Limb (tissue), 2 donors: Measurements from ENCODE around the gene CFAP299.
"Not testable (repeated sequence)": the region's sequence is repeated elsewhere in the genome, so short reads cannot be mapped to it uniquely, and the experiment has no call there.

ENCODE experiments used
- DNase-seq, 2 donors: peaks; one replicate each; pipeline ENCODE4 v3.0.0-alpha.2; 2016; ENCODE audit errors: extremely low spot score in 2 of 2

The CFAP299 gene

DNA sequence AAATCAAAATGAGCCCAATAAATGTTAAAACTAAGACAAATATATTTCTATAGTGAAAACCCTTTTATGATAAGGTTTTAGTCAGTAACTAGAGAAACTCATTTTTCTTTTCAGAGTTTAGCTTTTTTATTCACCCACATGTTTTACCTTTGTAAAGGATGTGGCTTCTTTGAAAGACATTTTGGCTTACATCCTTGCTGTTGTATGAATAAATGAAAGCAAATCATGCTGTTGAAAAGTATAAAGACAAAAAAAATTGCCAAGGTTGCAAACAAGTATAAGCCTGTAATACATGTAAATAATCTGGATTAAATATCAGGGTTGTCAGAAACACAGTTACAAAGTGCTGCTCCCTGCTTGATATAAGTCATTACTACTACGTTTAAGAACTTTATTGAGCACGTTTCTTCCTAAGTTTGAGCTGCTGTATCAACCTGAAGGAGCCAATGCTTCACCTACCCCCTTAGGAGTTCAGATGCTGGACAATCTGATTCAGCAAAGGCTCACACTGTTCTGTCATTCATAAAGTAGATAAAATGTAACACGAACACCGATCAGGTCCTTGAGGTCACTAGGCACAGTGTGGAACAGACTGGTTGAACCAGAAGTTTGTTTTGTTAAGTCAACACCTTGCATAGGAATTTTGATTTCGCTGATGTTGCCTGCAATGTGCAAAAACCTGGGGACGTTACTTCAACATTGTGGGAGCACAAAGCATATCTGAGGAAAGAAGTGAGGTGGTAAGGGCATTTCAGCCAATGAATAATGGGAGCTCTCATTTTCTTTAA, 373.7 kb downstream of the CFAP299 start:
- DNase-seq: no peak

DNA sequence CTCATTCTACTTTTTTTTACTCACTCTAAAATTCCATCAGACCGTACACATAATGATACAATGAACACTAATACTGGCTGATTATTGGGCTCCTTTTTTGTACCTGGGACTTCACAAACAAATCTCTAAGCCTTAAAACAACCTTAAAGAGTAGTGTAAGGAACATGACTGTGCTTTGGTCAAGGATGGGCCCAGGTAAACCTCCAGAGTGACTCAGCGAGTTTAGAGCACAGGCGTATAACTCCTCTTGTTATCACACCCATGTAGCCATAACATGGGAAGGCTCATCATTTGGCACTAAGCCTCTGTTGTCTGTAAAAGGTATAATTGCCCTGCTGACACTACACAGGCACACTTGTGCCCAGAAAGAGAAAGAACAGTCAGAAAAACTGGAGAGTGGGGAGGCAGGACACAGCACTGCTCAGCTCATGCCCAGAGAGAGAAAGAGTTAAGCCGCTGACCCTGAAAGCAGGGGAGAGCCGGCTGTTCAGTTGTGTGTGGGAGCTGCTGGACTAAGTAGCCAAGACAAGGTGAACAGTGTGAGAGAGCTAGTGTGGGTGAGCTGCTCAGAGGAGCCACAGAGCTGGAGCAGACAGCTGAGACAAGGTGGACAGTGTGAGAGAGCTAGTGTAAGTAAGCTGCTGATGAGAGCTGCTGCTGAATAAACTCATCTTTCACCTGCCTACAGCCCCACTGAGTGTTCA, 375.4 kb downstream of the CFAP299 start:
- no peak for DNase-seq

DNA sequence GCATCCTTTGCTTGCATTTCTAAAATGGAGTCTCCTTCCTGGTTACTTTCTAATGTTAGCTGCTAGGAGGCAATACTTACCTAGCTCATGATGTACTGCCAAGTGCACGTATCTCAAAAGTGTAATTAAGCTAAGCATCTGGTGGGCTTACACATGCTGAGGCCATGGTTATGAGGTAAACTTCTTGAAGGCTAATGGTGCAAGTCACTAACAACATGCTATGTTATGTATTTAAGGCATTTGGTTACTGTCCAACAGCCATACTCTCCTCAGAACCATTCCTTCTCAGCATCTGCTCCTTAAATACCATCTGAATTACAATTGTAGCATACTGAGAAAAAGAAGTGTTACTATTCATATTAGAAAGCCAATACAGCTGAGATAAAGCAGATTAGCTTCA, 376.4 kb downstream of the CFAP299 start:
- no peak for DNase-seq

DNA sequence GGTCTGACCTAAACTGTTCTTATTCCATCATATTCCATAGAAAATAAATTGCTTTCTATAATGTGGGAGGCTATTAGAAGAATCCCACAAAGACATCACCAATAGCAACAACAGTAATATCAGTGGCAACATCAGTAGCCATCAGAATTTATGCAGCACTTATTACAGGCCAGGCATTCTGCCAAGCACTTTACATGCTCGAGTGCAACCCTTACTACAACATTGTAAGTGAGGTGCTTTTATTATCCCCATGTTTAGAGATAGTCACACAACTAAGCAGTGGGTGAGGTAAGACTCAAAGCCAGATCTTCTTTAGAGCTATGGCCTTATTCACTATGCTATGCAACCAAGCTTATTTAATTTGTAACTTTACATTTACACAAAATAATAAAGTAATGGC, 377.9 kb downstream of the CFAP299 start:
- DNase-seq: no peak

DNA sequence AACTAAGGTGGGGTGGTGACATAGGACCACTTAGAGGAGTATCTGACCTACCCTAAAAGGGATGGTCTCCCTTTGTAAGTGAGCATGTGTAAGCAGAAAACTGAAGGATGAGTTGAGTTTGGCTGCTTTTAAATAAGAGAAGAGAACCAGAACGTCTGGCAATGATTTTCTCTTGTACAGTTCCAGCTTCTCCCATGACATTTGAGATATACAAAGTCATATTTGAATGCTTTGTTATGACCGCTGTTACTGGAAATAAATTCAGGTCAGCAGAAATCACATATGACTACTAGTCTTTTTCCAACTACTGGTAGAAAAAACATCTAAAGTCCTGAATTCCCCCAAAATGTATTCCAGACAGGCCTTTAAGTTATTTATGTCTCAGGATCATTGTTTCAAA, 381.7 kb downstream of the CFAP299 start:
- DNase-seq: no peak

DNA sequence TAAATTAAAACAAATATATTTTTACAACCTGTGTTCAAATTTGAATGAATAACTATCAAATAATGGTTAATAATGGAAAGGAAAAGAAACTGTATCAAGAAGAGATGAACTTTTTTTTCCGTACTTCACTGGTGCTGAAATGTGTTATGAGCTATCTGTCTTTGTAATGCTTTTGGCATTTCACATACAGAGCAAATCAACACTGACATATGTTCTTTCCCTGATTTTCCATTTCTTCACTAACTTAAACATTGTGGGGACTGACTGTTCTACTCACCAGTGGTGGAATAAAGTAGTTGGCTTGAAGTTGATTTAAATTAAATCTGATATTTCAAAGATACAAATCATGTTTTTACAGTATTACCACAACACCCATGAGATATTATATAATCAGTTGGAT, 390.9 kb downstream of the CFAP299 start:
- no peak for DNase-seq

DNA sequence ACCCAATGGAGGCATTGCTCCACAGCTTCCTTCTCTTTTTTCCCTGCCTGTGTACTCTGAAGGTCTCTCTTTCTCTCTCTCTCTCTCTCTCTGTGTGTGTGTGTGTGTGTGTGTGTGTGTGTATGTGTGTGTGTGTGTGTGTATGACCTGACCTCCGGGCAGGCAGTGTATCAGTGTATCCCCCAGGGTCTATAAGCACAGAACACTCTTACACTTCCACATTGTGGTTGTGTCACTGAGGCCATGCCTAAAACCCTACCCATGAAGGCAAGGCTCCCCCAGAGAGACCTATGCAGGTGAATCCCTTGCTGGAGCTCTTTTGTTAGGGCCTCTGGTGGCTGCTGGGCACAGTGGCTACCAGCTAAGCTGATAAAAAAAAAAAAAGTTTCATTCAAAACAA, 394.6 kb downstream of the CFAP299 start:
- no peak for DNase-seq

DNA sequence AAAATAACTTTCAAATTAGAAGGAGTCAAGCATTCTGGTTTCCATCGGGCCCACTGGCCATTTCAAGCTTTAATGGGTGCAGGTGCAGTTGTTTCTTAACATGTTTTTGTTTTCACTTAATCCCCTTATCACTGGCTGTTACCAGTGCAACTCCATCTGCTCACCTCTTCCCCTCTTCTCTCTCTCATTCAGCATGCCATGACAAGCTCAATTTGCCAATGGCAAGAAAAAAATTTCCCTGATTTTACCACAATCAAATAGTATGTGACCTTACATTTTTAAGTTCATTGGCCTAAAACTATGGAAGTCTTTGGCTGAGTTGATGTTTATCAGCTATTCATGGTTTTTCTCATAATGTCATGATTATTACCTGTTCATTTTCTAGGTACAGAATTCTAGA, 395.9 kb downstream of the CFAP299 start:
- DNase-seq: no peak

DNA sequence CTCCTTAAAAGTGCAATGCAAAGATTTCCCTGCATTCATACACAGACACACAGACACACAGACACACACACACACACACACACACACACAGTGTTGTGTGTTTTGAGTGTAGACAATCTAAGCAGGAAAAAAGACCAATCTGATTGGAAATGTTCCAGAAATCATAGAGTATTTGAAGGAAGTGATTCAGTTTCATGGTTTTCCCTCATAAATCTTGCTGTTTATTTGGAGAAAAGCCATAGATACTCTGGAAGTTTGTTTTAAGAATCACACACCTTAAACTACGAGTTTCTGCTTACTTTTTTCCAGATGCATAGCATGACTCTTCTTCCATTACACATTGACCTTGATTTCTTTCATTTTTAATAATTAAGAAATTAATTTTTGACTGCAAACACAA, 396.5 kb downstream of the CFAP299 start:
- no peak for DNase-seq

DNA sequence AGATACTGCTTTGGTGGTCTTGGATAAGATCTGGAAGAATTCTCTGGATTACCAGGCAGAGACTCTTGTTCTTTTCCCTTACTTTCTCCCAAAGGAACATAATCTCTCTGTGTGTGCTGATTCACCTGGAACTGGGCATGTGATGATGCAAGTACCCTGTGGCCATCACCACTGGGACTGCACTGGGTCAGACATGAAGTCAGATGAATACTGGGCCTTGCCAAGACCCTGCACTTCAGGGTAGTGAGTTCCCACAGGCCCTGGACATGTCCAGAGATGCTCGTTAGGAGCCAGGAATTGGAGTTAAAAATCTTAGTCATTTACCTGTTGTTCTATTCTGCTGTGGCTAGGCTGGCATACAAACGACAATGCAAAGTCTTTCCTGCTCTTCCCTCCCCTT, 404.8 kb downstream of the CFAP299 start:
- DNase-seq: no peak

DNA sequence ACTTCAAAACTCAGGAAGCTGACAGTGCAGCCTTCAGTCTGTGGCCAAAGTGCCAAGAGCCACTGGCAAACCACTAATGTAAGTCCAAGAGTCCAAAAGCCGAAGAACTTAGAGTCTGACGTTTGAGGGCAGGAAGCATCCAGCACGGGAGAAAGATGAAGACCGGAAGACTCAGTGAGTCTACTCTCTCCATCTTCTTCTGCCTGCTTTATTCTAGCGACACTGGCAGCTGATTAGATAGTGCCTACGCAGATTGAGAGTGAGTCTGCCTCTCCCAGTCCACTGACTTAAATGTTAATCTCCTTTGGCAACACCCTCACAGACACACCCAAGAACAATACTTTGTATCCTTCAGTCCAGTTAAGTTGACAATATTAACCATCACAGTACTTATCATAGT, 414.0 kb downstream of the CFAP299 start:
- not testable (repeated sequence) for DNase-seq

DNA sequence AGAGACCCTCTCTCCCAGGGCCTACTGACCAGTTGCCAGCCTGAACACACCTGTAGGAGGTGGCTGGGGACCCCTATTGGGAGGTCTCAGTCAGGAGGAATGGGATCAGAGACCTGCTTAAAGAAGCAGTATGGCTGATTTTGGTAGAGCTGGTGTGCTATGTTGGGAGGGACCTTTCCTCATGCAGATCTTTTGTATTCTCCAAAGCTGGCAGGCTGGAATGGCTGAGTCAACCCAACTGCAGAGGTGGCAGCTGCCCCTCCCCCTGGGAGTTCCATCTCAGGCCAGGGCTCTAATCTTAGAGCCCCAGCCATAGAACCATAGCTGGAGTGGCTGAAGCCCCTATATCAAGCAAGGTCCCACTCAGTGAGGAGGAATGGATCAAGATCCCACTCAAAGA, 415.7 kb downstream of the CFAP299 start:
- DNase-seq: no peak

DNA sequence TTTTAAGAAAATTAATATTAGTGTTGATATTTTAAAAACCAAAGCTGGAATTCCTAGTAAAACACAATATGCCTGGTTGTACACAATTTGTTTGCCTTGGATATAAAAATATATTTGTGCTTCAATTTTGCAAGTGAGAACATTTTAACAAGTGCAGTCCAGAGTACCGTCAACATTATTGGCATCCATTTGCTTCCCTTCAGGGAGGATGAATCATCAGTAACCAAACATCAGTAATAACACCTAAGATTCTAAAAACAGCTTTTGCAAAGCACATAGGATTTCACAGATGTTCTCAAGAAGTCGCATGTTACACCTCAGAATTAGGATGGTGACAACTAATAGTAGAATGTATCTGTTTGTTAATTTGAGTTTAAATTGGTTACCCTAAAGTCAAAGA, 432.4 kb downstream of the CFAP299 start:
- no peak for DNase-seq

DNA sequence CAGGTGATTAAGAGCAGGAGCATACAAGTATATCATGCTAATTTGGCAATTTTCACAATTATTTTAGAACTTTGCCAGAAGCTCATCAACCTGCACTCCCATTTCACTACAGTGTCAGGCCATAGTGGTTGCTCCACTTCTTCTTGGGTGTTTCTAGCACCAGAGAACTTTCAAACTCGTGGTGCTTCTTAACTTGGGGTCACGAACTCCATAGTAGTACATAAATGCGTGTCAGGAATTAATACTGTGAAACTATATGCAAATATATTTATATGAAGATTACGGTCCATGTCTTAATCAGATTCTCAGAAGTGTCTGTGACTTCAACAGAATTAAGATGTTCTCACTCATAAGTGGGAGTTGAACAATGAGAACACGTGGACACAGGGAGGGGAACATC, 440.6 kb downstream of the CFAP299 start:
- no peak for DNase-seq

DNA sequence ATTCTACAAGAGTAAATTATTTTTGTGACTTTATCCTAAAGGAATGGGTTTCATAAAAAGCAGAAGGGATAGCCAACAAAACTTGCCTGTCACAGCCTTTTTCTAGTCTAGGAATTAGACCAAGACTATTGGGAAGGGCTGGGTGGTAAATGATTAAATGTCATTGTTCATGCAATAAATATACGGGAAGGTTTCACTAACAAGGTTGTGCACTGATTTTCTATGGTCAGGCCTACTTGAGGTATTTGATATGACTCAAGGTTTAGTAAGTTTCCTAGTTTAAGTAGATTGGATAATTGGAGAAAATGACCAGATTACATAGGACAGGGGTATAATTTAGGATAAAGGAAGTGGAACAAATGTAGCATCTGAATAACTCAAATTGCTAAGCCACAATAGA, 445.9 kb downstream of the CFAP299 start:
- DNase-seq: no peak

DNA sequence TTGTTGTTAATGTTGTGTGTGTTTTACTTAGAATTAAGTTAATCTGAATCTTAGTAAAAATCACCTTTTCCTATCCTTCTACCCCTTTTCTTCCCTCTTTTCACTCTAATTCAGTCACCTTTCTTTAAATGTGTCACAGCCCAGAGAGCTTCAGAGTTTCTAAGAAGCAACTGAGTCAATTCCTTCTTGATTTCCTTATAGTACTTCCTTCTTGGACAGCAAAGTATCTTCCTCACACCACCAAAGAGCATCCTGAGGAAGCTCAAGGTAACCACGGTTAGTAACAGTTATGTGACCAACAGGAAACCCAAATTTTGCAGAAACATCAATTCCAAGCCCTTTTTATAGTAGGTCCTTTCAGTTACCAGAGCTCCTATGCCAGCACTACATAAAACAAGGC, 451.8 kb downstream of the CFAP299 start:
- no peak for DNase-seq

DNA sequence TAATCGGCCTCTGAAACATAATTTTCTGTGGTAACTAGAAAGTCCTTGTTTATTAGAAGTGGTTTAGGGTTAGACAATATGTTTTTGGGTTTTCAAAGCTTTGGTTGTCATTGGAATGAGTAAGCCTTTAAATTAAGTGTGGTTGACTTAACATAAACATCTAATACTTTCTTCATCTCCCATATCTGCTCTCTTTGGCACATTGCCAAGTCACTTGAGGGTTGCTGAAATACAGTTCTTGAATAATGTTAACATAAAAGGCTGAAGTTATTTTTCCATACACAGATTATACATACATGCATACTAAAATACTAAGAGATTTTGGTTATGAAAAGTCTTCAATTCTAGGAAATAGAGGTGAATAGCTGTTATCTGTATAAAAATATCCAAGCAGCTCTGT, 453.3 kb downstream of the CFAP299 start:
- no peak for DNase-seq

DNA sequence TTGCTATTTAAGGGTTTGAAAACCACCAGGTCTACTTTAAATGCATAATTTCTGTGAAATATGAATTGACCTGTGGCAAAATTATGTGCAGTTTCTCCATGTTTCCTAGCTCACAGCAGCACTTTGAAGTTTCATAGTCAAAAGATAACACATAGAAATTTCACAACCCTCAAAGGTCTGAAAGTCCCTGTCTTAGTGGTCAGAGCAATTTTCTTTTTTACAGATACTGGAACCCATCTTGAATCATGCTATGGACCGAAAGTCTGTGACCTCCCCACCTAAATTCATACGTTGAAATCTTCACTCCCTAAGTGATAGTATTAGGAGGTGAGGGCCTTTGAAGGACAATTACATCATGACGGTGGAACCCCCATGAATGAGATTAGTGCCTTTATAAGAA, 454.6 kb downstream of the CFAP299 start:
- DNase-seq: no peak

DNA sequence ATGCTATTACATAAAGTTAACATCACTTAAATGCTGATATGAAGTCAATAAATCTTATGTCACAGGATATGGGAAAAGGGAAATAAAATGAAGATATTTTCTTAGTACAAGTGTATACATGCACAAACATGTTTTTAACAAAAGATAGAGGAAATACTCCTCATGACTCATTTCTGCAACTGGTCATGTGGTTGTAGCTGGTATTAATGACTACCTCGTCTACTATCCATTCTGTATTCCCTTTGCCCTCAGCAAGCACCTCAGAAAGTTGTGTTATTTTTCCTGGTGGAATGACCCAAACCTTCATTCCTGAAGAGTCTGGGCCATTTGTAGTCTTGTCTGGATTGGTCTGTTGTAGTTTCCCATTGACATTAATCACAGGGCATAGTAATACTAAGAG, 458.1 kb downstream of the CFAP299 start:
- DNase-seq: not testable (repeated sequence)

DNA sequence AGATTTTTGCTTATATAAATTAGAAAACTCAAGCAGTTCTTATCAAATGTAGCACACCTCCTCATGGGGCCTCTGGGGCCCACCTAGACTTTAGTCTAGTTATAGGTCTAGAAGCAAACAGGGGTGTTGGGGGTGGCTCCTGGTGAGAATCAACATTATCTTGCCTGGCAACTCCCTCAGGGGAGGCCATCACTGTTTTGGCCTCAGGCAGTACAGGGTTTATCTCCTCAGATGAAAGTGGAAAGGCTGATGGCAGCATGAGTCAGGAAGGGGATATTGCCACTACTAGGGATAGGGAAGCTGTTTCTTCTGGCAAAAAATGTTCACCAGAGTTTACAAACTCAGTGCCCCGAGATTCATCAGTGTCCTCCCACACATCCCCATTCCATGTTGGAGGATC, 462.6 kb downstream of the CFAP299 start:
- no peak for DNase-seq

DNA sequence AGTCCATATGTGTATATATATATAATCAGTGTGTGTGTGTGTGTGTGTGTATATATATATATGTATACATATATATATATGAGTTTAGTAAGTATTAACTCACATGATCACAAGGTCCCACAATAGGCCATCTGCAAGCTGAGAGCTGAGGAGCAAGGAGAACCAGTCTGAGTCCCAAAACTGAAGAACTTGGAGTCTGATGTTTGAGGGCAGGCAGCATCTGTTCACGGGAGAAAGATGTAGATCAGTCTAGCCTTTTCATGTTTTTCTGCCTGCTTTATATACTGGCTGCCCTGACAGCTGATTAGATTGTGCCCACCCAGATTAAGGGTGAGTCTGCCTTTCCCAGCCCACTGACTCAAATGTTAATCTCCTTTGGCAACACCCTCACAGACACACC, 465.2 kb downstream of the CFAP299 start:
- DNase-seq: not testable (repeated sequence)

DNA sequence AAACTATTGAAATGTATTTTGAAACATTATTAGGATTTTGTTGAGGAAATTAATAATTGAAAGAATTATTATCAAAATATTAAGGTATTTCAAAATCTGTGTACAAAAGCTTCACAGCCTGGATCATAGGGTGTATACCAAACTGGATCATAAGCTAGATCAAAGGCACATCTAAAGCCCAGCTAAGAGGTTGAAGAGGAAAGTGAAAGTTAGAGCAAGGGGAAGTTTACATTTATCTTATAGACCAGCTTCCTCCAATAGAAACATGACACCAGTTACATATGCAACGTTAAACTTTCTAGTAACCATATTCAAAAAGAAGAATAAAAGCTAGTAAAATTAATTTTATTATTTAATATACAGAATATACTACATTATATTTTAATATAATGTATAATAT, 467.8 kb downstream of the CFAP299 start:
- DNase-seq: no peak

DNA sequence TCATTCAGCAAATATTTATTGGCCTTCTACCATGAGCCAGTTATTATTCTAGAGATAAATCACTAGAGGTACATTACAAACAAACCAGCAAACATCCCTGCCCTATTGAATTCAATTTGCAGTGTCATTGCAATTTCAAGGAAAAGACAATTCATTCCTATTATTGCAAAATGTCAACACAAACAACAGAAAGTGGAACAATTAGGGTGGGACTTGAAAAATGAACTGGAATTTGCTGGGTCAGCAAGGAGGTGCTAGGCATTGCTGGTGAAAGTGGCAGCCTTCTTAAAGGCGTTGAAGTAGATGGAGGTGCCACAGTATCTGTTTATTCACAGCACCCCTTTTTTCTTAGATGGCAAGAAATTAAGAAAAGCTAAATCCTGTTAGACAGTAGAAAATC, 470.9 kb downstream of the CFAP299 start:
- DNase-seq: no peak
